ENCODE data around the gene ZCCHC8.
A peak's percentile ranks its signal among the peaks of the same experiment; 100 is the strongest.

Gene ZCCHC8

DNA sequence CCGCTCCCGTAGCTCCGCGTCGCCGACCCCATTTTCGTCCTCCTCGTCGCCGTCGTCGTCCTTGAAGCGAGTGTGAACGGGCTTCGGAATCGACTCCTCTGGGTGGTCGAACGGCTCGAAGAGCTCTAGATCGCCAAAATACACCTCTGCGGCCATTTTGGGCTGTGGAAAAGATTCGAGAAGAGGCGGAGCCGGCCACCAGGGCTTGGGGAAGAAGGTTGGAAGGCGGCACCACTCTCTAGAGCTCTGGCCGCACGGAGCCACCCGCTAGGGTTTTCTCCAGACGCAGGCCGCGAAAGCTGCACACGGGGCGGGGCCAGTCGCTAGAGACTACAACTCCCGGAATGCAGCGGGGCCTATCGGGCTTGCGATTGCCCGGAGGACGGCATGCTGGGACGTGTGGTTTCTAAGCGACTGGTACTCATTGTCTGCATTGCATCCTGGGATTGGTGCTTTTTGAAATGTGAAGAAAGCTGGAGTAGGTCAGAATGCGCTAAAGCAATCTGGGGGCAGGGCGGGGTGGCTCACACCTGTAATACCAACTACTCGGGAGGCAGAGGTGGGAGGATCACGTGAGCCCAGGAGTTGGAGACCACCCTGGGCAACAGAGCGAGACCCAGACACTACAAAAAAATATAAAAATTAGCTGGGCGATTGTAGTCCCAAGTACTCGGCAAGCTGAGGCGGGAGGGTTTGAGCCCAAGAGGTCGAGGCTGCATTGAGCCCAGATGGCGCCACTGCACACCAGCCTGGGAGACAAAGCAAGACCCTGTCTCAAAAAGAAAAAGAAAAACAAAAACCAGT, at the start of gene ZCCHC8:
ZCCHC8 (minus strand) TSS at position 248 of the 804 bp plus-strand sequence; CDS start at position 156, 92 bp downstream.
- no peak for TF ChIP-seq CTCF (IDR thresholded peaks at IDR 0.05; ENCODE audit: control insufficient read depth, extremely low read depth, insufficient read depth)
- DNase-seq (ENCODE audit: low read depth), result peak; percentile 94

GRCh38 chr12:122547330-122547729, 46.6 kb upstream of the ZCCHC8 start:
- no peak overlapping the region for H3K4me3 ChIP-seq (ENCODE audit: low read depth, low read length)
- DNase-seq (ENCODE audit: low read depth), result no peak
- no peak for TF ChIP-seq CTCF (IDR thresholded peaks at IDR 0.05; ENCODE audit: control insufficient read depth, extremely low read depth, insufficient read depth)

More for the DNA sequence above, at the start of gene ZCCHC8:
- H3K4me3 ChIP-seq (ENCODE audit: low read depth, low read length), result peak within 1 kb of the TSS; percentile 83

DNA sequence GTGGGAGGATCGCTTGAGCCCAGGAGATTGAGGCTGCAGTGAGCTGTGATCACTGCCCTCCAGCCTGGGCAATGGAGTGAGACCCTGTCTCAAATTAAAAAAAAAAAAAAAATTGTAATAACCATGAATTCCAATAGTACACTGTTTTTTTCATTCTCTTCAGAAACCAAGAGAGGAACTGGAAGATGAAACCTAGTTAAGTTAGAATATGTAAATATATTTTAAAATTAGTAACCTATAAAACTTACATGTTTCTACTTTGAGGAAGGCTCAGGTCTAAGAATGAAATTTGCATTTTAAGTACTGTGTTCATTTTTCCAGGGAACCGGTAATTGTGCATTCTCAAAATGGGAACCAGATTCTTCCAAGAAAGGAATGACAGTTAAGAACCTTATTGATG, 45.1 kb upstream of the ZCCHC8 start:
- no peak overlapping the region for H3K4me3 ChIP-seq (ENCODE audit: low read depth, low read length)
- no peak for TF ChIP-seq CTCF (IDR thresholded peaks at IDR 0.05; ENCODE audit: control insufficient read depth, extremely low read depth, insufficient read depth)
- DNase-seq (ENCODE audit: low read depth), result no peak

GRCh38 chr12:122544537-122544936, 43.8 kb upstream of the ZCCHC8 start:
- H3K4me3 ChIP-seq (ENCODE audit: low read depth, low read length), result no peak overlapping the region
- TF ChIP-seq CTCF (IDR thresholded peaks at IDR 0.05; ENCODE audit: control insufficient read depth, extremely low read depth, insufficient read depth), result no peak
- no peak for DNase-seq (ENCODE audit: low read depth)

DNA sequence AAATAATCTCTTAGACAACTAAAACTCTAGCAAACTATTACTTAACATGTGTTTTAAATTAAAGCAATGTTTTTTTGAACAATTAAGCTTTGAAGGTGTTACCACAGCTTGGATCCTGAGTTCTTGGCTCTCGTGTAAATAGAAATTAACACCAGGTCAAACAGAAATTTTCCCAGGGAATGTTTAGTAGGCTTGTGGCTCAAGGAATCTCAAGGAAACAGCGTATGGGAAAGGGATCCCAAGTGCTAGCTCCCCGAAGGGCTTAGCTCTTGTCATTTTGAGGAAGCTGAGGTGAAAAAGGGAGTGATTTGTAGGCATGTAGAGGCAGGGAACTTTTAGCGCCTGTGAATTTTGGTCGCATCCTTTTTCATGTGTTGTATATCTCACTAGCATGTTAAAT, 37.8 kb upstream of the ZCCHC8 start:
- no peak for DNase-seq (ENCODE audit: low read depth)
- H3K4me3 ChIP-seq (ENCODE audit: low read depth, low read length), result no peak overlapping the region
- TF ChIP-seq CTCF (IDR thresholded peaks at IDR 0.05; ENCODE audit: control insufficient read depth, extremely low read depth, insufficient read depth), result no peak

- TF ChIP-seq CTCF (IDR thresholded peaks at IDR 0.05; ENCODE audit: control insufficient read depth, extremely low read depth, insufficient read depth), result no peak
- no peak overlapping the region for H3K4me3 ChIP-seq (ENCODE audit: low read depth, low read length)
- DNase-seq (ENCODE audit: low read depth), result no peak
Observed at GRCh38 chr12:122537021-122537420, 36.3 kb upstream of the ZCCHC8 start.

GRCh38 chr12:122533856-122534255, 33.1 kb upstream of the ZCCHC8 start:
- DNase-seq (ENCODE audit: low read depth), result no peak
- TF ChIP-seq CTCF (IDR thresholded peaks at IDR 0.05; ENCODE audit: control insufficient read depth, extremely low read depth, insufficient read depth), result no peak
- no peak overlapping the region for H3K4me3 ChIP-seq (ENCODE audit: low read depth, low read length)
